Spleen (tissue), 11 donors: ENCODE data around the gene GPR3. TPM values are rescaled to one million over a fixed set of nuclear protein-coding genes. Genes with fewer than 3 reads are reported as not detected.

Experiments
- DNase-seq: peaks from one replicate; pipeline ENCODE4 v3.0.0-alpha.2; 2020
- H3K27ac ChIP-seq, 8 donors: fragments of 200-600 bp; sonication (generic) in 7 of 8; 1 replicate in 4 of 8; 2 replicates in 4 of 8; pipeline versions ENCODE4 v1.5.0 to v1.8.0; 2016 to 2021; ENCODE audit warnings: inconsistent platforms in 4 of 8, mild to moderate bottlenecking in 4 of 8, moderate library complexity in 1 of 8
- H3K27me3 ChIP-seq, 7 donors: fragments of 200-600 bp; sonication (generic) in 6 of 7; replicated peaks in 1 of 7; 1 replicate in 4 of 7; 2 replicates in 3 of 7; pipeline versions ENCODE4 v1.5.0 to v1.8.0; 2016 to 2021; ENCODE audit warnings: inconsistent platforms in 3 of 7, mild to moderate bottlenecking in 1 of 7
- H3K36me3 ChIP-seq, 6 donors: fragments of 200-600 bp; sonication (generic) in 5 of 6; 1 replicate in 4 of 6; 2 replicates in 2 of 6; pipeline versions ENCODE4 v1.5.0 to v1.8.0; 2016 to 2021; ENCODE audit warnings: inconsistent platforms in 2 of 6
- H3K4me1 ChIP-seq, 6 donors: fragments of 200-600 bp; sonication (generic) in 5 of 6; 1 replicate in 3 of 6; 2 replicates in 3 of 6; pipeline versions ENCODE4 v1.5.0 to v1.8.0; 2016 to 2021; ENCODE audit warnings: inconsistent platforms in 3 of 6
- H3K4me3 ChIP-seq, 8 donors: fragments of 200-600 bp; sonication (generic) in 7 of 8; 1 replicate in 4 of 8; 2 replicates in 4 of 8; pipeline versions ENCODE4 v1.5.0 to v1.8.0; 2016 to 2021; ENCODE audit warnings: inconsistent platforms in 4 of 8, mild to moderate bottlenecking in 4 of 8, moderate library complexity in 2 of 8
- H3K9me3 ChIP-seq, 8 donors: fragments of 200-600 bp; sonication (generic) in 7 of 8; 1 replicate in 4 of 8; 2 replicates in 4 of 8; pipeline versions ENCODE4 v1.5.0 to v1.8.0; 2016 to 2021; ENCODE audit warnings: inconsistent platforms in 4 of 8
- CTCF ChIP-seq, 11 experiments: fragments of 200-600 bp in 7 of 11; fragments of 450-650 bp in 4 of 11; sonication (generic) in 4 of 11; IDR thresholded peaks in 8 of 11; conservative IDR thresholded peaks in 3 of 11; 1 replicate in 7 of 11; 2 replicates in 4 of 11; pipeline versions ENCODE4 v1.4.0 to v1.8.0; 2016 to 2021; ENCODE audit warnings: antibody characterized with exemption in 11 of 11, inconsistent platforms in 4 of 11, mild to moderate bottlenecking in 1 of 11
- POLR2A ChIP-seq, 3 donors: fragments of 450-650 bp; IDR thresholded peaks; one replicate each; pipeline ENCODE4 v1.5.1; 2017; ENCODE audit warnings: antibody characterized with exemption in 3 of 3, mild to moderate bottlenecking in 1 of 3
- POLR2AphosphoS5 ChIP-seq, 3 donors: sonication (generic); formaldehyde crosslinking; IDR thresholded peaks; one replicate each; pipeline ENCODE4 v1.5.1; 2017; ENCODE audit warnings: antibody characterized with exemption in 3 of 3
- WGBS, 5 donors: extraction: QIAGEN DNeasy Blood & Tissue Kit in 3 of 5; methylation state at CpG; one replicate each; pipeline versions ENCODE4 v1.1.5 to v1.1.7; 2013 to 2018; 5-methylcytosine and 5-hydroxymethylcytosine counted together
- intact Hi-C: fragments of 100-400 bp; cut with DNase I; formaldehyde crosslinking; loops from one replicate; pipeline ENCODE4 v1.15.0; 2023; ENCODE audit warnings: low total_unique reads
- polyA plus RNA-seq, 3 donors: library from polyadenylated mRNA; stranded (reverse); fragments of 200-250 nt; gene quantifications; one replicate each; pipeline ENCODE4 v1.2.1, GENCODE V29; 2013
- total RNA-seq, 7 donors: library from RNA; depleted of rRNA in 3 of 7; stranded (reverse); fragments of >200 nt in 3 of 7; fragmentation: NEBNext Ultra II Directional in 4 of 7; extraction: Animal tissue kit (Norgen Biotek cat#: 25700) in 4 of 7; gene quantifications; one replicate each; pipeline versions ENCODE4 v1.1.0 to v1.2.1, GENCODE V29; 2016 to 2021
- donor health status: healthy with polysubstance abuse.
- donor health status: DM: no; HTN: no; CAD: no; lungs with moderate emphysema.
- donor health status: DM: no; HTN: no; CAD: no.
- donor health status: Bipolar disorder and iron deficiency.
- donor health status: healthy.
- donor health status: DM: no; HTN: no; CAD: no.
- donor health status: DM: yes; HTN: yes; CAD: no.

The GPR3 gene
- total and polyA plus RNA-seq, 10 donors = 0.05 to 0.40 (median 0.16) TPM; not detected in 4

DNA sequence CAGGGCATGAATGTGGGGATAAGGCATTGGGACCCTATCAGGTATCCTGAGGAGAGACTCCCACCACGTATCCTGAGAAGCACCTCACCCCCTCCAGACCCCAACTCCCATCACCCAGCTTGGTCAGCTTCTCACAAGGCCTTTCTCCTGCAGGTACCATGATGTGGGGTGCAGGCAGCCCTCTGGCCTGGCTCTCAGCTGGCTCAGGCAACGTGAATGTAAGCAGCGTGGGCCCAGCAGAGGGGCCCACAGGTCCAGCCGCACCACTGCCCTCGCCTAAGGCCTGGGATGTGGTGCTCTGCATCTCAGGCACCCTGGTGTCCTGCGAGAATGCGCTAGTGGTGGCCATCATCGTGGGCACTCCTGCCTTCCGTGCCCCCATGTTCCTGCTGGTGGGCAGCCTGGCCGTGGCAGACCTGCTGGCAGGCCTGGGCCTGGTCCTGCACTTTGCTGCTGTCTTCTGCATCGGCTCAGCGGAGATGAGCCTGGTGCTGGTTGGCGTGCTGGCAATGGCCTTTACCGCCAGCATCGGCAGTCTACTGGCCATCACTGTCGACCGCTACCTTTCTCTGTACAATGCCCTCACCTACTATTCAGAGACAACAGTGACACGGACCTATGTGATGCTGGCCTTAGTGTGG lies 1.3 kb downstream of the GPR3 start:
- H3K4me3 ChIP-seq = no peak overlapping the region
- H3K9me3 ChIP-seq = no peaks in the 10 kb centered on the region
- H3K27ac ChIP-seq = no peak overlapping the region
- intact Hi-C loops = loop anchor here (2.0 to 5.0 kb wide), 2 partner anchors 36 to 93 kb away; no protein-coding TSS in a partner anchor
- no peaks in the 10 kb centered on the region for H3K36me3 ChIP-seq
- H3K27me3 ChIP-seq = peaks cover 0 to 13% (median 0%) of the 10 kb centered on the region in 7 donors
- 91 to 96% (median 94%) methylated on average over 13 to 18 of the region's 18 CpGs for WGBS, 5 donors
- TF ChIP-seq POLR2A (IDR thresholded peaks at IDR 0.05) (no peak), POLR2AphosphoS5 (IDR thresholded peaks at IDR 0.05) (no peak), CTCF (IDR thresholded peaks at IDR 0.05 in 8 of 11, conservative IDR thresholded peaks at IDR 0.05 in 3 of 11) (no peak)
- peak; percentile 74 for DNase-seq
- H3K4me1 ChIP-seq = peaks cover 17 to 63% (median 37%) of the 10 kb centered on the region in 6 donors

GRCh38 chr1:27394282-27394658 lies 1.8 kb downstream of the GPR3 start:
- WGBS, 5 donors = 94 to 96% (median 95%) methylated on average over 9 of the region's 9 CpGs
- Histone ChIP-seq H3K9me3 (no peaks in the 10 kb centered on the region), H3K4me1 (peaks cover 17 to 66% (median 35%) of the 10 kb centered on the region in 6 donors), H3K27ac (no peak overlapping the region), H3K4me3 (no peak overlapping the region), H3K27me3 (peaks cover 0 to 13% (median 0%) of the 10 kb centered on the region in 7 donors), H3K36me3 (no peaks in the 10 kb centered on the region)
- TF ChIP-seq POLR2A (IDR thresholded peaks at IDR 0.05) (no peak), CTCF (IDR thresholded peaks at IDR 0.05 in 8 of 11, conservative IDR thresholded peaks at IDR 0.05 in 3 of 11) (no peak), POLR2AphosphoS5 (IDR thresholded peaks at IDR 0.05) (peak in 1 of 3 donors; percentile 59)
- intact Hi-C loops = loop anchor here (5.0 kb wide), 1 partner anchor 37 kb away; no protein-coding TSS in a partner anchor
- no peak for DNase-seq

GRCh38 chr1:27394925-27395324 lies 2.5 kb downstream of the GPR3 start:
- TF ChIP-seq POLR2A (IDR thresholded peaks at IDR 0.05) (no peak), CTCF (IDR thresholded peaks at IDR 0.05 in 8 of 11, conservative IDR thresholded peaks at IDR 0.05 in 3 of 11) (no peak), POLR2AphosphoS5 (IDR thresholded peaks at IDR 0.05) (no peak)
- Histone ChIP-seq H3K27ac (no peak overlapping the region), H3K27me3 (peaks cover 0 to 13% (median 0%) of the 10 kb centered on the region in 7 donors), H3K9me3 (no peaks in the 10 kb centered on the region), H3K36me3 (no peaks in the 10 kb centered on the region), H3K4me3 (no peak overlapping the region), H3K4me1 (peaks cover 17 to 72% (median 34%) of the 10 kb centered on the region in 6 donors)
- 58 to 92% (median 83%) methylated on average over 1 of the region's 1 CpG for WGBS, 5 donors
- DNase-seq = no peak
- intact Hi-C loops = loop anchor here (5.0 kb wide), 1 partner anchor 38 kb away; no protein-coding TSS in a partner anchor

- peak; percentile 92 for DNase-seq
- Histone ChIP-seq H3K27me3 (peaks cover 0 to 13% (median 0%) of the 10 kb centered on the region in 7 donors), H3K4me1 (peaks cover 17 to 79% (median 33%) of the 10 kb centered on the region in 6 donors), H3K27ac (peak overlapping the region in 1 of 8 donors; percentile 27), H3K36me3 (no peaks in the 10 kb centered on the region), H3K4me3 (no peak overlapping the region), H3K9me3 (no peaks in the 10 kb centered on the region)
- 7 to 12% (median 7%) methylated on average over 10 of the region's 10 CpGs for WGBS, 5 donors
- intact Hi-C loops = no loop called here
- TF ChIP-seq CTCF (IDR thresholded peaks at IDR 0.05 in 8 of 11, conservative IDR thresholded peaks at IDR 0.05 in 3 of 11) (peak; percentile 88 to 98 (median 96)), POLR2A (IDR thresholded peaks at IDR 0.05) (no peak), POLR2AphosphoS5 (IDR thresholded peaks at IDR 0.05) (peak; percentile 51 to 77 (median 53))
Observed at GRCh38 chr1:27395441-27396195, 3.2 kb downstream of the GPR3 start.
